GM19324 (cell line): ENCODE results near the gene HOXC13.

Experiments
- ATAC-seq: cut with Tn5 transposase; IDR thresholded peaks from one replicate; pipeline ENCODE4 v1.9.1; 2021; ENCODE audit warnings: mild to moderate bottlenecking, moderate library complexity; ENCODE audit not compliant: unreplicated experiment, low FRiP score

HOXC13 gene

DNA sequence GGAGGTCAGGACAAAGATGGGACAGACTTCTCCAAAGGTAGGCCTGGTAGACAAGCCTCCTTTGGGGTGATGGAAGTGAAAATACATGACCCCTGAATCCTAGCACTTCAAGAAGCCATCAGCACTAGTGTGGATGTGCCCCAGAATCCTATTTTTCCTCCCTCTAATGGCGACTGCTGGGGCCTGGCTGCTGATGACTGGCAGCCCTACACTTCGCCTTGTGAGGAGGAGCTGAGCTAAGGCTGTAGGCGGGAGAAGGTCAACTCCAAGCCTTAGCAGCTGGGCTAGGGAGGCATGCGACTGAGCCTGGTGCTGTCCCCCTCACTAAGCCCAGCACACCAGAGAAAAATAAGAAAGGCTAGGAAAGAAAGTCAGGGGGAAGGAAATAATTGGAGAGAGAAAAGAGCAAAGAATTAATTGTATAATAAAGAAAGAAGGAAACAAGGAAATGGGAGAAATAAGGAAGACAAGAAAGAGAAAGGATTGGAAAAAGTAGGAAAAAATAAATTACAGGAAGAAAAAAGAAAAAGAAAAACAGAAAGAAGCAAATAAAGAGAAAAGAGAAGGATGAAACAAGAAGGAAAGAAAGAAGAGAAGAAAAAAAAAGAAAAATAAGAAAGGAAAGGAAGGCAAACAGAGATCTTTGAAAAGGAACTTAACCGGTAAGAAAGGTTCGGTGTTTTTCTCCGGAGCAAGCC is 41.6 kb downstream of the HOXC13 start:
- ATAC-seq: no peak

- ATAC-seq: no peak
These were observed 42.3 kb downstream of the HOXC13 start for GRCh38 chr12:53980802-53981496.

DNA sequence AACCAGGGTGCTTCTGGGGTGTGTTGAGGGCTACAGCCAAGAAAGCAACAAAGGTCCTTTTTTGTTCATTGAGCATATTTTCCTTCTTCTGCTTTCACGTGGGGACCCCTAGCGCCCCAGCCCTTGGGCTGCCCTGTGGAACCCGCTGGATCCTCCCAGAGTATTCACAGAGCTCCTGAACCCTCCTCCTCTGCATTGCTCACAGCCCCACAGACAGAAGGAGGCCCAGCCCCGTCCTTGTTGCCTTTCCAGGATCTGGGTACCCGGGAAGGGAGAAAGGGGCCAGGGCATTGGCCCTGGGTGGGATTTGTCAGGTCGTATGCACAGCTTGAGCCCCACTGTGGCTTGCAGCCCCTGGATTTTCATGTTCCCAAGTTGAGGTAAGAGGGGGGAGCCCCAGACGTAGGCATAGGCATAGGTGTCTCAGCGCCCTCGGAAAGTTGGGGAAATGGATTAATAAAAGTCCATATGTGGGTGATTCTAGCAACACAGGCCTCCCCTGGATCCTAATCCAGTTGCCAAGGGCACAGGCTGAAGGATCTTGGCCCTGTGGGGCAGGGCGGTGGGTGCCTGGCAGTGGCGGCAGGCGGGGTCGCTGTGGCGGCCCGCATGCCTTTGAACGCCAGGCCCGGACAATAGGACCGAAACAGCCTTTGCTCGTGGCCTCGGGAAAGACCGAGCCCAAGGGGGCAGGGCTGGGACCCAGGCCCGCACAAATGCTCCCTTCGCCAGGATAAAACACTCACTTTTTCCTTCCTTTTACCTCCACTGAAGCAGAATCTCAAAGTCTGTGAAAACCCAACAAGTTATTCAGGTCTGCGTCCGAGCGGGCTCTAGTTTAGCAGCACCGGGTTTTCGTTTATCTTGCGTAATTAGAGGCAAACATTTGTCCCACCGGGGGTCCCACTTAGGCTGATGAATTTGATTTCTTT is 43.3 kb downstream of the HOXC13 start:
- no peak for ATAC-seq

GRCh38 chr12:53982648-53983567 is 44.3 kb downstream of the HOXC13 start:
- no peak for ATAC-seq

DNA sequence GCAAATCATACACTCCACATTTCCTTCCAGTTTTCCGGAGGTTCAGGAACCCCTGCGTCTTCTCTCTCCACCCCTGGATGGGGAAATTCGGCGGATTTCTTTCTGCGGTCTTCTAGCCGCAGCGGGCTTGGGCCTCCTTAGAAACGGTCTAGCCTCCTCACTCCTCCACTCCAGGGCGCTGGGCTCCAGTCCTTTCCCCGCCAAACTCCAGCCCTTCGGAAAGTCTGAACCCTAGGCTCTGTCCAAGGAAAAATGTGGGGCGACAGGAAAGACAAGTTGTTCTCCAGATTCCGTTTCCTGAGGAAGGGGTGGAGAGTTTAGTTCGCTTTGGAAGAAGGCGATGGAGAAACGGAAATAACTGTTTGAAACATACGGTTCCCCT is 44.9 kb downstream of the HOXC13 start:
- ATAC-seq: no peak

GRCh38 chr12:53983950-53984572 is 45.4 kb downstream of the HOXC13 start:
- no peak for ATAC-seq

DNA sequence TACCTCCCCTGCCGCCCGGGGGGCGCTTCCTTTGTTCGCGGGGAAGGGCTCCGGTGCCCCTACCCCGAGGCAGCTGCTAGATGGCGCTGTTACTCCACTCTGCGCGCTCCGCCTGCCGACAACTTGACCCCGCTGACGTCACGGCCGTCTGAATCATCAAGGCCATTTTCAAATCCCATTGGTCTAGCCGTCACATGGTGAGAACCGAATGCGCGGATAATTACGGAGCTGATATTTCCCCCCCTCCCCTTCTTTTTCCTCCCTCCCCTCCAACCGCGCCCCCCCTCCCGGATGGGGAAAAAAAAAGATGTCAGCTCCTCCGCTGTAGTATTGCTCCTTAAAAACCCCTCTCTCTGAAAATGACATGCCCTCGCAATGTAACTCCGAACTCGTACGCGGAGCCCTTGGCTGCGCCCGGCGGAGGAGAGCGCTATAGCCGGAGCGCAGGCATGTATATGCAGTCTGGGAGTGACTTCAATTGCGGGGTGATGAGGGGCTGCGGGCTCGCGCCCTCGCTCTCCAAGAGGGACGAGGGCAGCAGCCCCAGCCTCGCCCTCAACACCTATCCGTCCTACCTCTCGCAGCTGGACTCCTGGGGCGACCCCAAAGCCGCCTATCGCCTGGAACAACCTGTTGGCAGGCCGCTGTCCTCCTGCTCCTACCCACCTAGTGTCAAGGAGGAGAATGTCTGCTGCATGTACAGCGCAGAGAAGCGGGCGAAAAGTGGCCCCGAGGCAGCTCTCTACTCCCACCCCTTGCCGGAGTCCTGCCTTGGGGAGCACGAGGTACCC is 46.5 kb downstream of the HOXC13 start, which contains the start of gene HOXC10:
TSS of gene HOXC10 (plus strand) at position 246 of the 791 bp plus-strand sequence. CDS start at position 360, 114 bp downstream.
- ATAC-seq: no peak

DNA sequence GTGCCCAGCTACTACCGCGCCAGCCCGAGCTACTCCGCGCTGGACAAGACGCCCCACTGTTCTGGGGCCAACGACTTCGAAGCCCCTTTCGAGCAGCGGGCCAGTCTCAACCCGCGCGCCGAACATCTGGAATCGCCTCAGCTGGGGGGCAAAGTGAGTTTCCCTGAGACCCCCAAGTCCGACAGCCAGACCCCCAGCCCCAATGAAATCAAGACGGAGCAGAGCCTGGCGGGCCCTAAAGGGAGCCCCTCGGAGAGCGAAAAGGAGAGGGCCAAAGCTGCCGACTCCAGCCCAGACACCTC is 47.0 kb downstream of the HOXC13 start:
- ATAC-seq: no peak

GRCh38 chr12:53985994-53986685 is 47.5 kb downstream of the HOXC13 start:
- no peak for ATAC-seq

DNA sequence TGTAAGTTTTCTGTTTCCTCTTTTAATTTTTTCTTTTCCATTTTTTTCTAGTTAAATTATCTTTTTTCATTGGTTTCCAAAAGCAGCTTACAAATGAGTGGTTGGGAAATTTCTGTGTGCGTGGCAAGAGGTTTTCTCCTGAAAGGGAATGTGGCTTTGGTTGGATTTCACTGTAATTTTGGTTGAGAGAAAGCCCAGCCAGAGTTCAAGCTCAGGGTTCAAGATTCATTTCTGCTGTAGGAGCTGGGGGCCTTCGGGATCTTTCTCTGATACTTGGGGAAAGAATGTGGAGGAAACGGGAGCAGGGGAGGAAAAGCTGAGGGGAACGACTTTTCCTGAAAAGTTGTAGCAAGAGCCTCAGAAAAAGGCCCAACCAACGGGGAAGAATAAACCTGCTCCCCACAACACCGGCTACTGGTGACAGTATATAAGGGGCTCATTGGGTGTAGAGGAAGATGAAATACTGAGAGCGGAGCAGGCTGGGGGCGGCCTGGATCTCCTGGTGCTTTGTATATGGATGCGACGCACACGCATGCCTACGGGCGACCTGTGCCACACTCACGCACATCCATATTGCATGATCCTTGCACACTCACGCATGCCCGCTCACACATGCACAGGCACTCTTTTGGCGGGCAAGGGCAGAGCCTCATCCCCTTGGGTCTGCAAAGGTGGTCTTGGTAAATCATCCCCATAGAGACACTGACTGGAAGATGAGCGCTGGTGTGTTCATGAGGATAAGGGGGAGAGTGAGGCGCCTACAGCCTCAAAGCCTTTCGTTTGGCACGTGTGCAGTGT is 48.3 kb downstream of the HOXC13 start:
- no peak for ATAC-seq

GRCh38 chr12:53987787-53988230 is 49.2 kb downstream of the HOXC13 start:
- no peak for ATAC-seq

- ATAC-seq: no peak
These were observed 50.1 kb downstream of the HOXC13 start for GRCh38 chr12:53988541-53989226.

DNA sequence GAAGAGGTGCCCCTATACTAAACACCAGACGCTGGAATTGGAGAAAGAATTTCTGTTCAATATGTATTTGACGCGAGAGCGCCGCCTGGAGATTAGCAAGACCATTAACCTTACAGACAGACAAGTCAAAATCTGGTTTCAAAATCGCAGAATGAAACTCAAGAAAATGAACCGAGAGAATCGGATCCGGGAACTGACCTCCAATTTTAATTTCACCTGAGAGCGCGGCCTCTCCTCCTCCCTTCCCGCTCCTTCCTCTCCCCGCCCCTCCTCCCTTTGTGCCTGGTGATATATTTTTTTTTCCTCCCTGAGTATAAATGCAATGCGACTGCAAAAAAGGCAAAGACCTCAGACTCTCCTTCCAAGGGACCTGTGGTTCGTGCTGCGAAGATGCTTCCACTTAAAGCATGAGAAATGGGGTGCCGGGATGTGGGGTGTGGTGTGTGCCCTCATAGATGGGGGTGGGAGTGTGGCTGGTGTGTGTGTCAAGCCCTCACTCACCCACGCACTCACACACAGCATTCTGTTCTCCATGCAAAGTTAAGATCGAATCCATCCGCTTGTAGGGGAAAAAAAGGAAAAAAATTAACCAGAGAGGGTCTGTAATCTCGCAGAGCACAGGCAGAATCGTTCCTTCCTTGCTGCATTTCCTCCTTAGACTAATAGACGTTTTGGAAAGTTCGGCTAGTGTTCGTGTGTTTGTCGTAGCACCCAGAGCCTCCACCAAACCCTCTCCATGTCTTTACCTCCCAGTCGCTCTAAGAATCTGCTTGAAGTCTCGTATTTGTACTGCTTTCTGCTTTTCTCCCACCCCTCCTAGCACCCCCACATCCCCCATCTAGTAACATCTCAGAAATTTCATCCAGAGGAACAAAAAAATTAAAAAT is 50.8 kb downstream of the HOXC13 start:
- no peak for ATAC-seq

DNA sequence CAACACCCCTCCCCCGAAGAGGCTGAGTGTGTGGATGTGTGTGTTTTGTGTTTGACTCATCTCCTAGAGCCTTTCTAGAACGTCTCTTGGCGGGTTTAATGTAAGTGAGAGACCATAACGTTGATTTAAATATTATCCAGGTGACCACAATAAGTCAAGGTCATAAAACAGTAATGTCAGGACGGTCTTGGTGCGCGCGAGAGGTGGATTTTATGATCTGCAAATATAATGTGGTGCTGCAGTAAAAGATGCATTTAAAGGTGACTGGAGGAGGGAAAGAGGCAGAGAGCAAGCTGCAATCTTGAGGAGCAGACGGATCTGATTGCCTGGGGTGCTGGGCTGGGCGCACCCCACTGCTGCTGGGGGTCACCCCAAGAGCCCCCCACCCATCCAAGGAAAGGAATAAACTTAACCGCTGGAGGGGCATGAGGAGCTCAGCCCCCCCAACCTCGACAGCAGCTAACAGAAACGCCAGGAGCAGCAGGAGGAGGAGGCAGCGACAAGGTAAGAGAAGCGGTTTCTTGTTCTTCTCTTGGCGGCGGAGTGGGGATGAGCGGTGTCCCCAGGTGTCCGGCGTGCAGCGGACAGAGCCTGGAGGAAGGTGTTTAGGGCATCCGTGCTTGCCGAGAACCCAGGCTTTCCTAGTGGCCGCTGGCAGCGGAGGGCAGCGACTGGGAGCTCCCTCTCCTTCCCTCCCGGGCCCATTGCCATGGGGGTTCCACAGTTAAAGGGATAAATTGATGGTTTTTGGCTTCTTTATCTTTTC is 51.9 kb downstream of the HOXC13 start:
- no peak for ATAC-seq

GRCh38 chr12:53991077-53991460 is 52.4 kb downstream of the HOXC13 start:
- no peak for ATAC-seq
